Epithelial cell of esophagus (primary cell): ENCODE results near the gene HOXA5.

Source experiments
- DNase-seq: peaks from one replicate; pipeline ENCODE4 v3.0.0; 2010; ENCODE audit warnings: low read depth
- H3K4me3 ChIP-seq: 2 replicates; pipeline ENCODE4 v1.5.1; 2011; ENCODE audit warnings: mild to moderate bottlenecking, low read length, control low read depth
- TF ChIP-seq, protein P1 (sequence below): IDR thresholded peaks from 2 replicates; pipeline ENCODE4 v1.5.1; 2011; ENCODE audit warnings: low read depth, mild to moderate bottlenecking, low read length, control low read depth, inconsistent platforms; ENCODE audit not compliant: insufficient read depth; ENCODE audit errors: missing control alignments

HOXA5 gene

DNA sequence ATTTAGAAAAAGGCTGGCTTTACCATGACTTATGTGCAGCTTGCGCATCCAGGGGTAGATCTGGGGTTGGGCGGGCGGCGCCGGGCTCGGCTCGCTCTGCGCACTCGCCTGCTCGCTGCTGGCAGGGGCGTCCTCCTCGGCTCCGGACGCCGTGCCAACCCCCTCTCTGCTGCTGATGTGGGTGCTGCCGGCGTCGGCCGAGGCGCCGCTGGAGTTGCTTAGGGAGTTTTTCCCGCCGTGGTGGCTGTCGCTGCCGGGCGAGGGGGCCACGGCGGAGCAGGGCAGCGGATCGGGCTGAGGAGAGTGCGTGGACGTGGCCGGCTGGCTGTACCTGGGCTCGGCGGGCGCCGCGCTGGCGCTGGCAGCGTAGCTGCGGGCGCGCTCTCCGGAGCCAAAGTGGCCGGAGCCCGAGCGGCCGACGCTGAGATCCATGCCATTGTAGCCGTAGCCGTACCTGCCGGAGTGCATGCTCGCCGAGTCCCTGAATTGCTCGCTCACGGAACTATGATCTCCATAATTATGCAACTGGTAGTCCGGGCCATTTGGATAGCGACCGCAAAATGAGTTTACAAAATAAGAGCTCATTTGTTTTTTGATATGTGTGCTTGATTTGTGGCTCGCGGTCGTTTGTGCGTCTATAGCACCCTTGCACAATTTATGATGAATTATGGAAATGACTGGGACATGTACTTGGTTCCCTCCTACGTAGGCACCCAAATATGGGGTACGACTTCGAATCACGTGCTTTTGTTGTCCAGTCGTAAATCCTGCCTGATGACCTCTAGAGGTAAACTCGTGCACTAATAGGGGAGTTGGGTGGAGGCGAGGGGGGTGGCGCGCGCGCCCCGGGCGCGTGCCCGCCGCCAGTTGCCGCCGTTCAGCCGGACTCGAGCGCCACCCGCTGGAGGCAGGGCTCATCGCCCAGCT, at the start of gene HOXA5:
HOXA5 (minus strand) TSS at position 659 of the 927 bp plus-strand sequence; CDS start at position 585, 74 bp downstream.
- H3K4me3 ChIP-seq: peak within 1 kb of the TSS; percentile 53
- TF ChIP-seq, protein P1, sequence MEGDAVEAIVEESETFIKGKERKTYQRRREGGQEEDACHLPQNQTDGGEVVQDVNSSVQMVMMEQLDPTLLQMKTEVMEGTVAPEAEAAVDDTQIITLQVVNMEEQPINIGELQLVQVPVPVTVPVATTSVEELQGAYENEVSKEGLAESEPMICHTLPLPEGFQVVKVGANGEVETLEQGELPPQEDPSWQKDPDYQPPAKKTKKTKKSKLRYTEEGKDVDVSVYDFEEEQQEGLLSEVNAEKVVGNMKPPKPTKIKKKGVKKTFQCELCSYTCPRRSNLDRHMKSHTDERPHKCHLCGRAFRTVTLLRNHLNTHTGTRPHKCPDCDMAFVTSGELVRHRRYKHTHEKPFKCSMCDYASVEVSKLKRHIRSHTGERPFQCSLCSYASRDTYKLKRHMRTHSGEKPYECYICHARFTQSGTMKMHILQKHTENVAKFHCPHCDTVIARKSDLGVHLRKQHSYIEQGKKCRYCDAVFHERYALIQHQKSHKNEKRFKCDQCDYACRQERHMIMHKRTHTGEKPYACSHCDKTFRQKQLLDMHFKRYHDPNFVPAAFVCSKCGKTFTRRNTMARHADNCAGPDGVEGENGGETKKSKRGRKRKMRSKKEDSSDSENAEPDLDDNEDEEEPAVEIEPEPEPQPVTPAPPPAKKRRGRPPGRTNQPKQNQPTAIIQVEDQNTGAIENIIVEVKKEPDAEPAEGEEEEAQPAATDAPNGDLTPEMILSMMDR: peak; percentile 52
- DNase-seq: peak; percentile 95

DNA sequence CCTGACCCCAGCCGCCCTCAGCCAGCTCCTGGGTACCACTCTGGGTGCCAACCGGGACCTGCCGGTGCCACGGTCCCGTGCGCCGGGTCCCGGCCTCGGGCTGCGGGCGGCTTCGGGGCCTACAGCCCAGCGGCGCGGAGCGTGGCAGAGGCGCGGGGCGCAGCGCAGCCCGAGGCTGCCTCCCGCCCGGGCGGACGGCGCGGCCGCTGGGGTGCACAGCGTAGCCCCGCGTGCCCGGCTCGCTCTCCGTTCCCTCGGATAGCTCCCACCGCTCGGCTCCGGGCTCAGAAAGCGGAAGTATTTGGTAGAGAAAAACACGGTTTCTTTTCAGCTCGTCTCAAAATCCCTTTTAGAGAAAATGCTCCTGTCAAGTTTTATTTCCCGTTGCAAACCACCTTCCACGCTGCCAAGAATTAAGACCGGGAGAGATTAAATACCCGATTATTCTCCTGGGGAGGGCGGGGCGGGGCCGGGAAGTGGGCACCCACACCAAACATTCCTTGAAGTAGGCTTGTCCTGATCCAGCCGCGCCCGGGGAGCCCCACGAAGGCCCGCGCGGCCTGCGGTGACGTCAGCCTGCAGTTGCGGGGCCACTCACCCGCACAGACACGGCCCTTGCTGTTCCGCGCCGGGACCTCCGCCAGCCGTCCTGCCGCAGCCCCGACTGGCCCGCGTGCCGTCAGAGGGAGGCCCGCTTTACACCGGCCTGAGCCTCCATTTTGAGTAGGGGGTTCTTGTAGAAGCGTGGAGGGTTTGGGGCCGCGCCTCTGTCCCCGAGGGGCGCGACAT, 49.3 kb upstream of the HOXA5 start:
- no peak overlapping the region for H3K4me3 ChIP-seq
- DNase-seq: no peak
- TF ChIP-seq, protein P1: no peak

DNA sequence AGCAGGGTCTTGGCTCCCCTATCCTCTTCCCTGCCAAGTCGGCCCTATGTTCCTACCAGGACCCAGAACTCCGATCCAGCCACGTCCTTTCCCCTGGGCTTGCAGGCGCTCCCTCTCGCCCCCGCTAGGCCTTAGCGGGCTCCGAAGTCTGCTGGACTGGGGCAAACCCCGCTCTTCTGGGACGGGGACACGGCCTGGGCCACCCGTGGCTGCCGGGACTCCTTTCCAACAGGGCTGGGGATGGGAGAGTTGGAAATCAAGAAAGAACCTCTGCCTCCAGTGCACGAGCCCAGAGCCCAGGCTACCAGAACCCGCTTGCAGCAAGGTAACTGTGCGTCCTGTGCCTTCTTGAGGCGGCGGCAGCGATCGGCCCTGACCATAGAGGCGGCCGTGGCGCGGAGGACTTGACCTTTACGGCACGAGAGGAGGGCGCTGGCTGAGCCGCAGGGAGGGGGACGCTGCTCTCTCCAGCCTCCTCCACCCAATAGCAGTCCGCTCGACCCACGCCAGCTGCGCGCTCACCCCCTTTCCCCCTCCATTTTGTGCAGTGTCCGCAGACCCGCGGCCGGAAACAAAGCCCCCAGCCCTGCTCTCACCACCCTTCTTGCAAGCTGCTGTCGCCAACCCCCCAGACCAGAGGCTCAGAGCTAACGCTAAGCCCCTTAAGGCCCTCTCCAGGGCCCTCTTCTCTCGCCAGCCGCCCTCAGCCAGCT, 48.5 kb upstream of the HOXA5 start:
- TF ChIP-seq, protein P1: no peak
- DNase-seq: no peak
- no peak overlapping the region for H3K4me3 ChIP-seq

DNA sequence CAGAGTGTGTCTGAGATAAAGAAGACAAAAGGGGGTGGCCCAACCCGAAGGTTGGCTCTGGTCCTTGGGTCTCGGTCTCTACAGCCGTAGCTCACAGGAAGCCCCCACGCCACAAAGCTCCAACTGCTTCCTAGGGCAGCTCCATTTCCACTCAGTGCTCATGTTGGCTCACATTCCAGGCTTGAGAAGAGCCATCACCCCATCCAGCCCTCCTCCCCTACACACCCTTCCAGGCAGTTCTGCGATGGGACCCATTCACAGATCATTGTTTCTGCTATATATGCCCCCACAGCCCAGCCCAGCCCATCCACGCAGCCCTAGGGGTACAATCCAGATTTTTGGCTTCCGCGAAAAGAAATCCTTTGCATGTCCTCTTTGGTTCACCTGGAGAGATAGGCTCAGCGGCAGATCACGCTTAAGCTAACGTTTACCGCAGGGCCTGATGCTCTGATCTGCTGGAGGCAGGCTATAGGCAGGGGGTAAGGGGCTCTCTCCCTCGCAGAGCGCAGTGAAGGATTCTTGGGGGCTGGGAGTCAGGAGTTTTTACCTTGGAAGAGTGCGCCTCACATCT, 47.8 kb upstream of the HOXA5 start:
- TF ChIP-seq, protein P1: no peak
- no peak for DNase-seq
- H3K4me3 ChIP-seq: no peak overlapping the region

DNA sequence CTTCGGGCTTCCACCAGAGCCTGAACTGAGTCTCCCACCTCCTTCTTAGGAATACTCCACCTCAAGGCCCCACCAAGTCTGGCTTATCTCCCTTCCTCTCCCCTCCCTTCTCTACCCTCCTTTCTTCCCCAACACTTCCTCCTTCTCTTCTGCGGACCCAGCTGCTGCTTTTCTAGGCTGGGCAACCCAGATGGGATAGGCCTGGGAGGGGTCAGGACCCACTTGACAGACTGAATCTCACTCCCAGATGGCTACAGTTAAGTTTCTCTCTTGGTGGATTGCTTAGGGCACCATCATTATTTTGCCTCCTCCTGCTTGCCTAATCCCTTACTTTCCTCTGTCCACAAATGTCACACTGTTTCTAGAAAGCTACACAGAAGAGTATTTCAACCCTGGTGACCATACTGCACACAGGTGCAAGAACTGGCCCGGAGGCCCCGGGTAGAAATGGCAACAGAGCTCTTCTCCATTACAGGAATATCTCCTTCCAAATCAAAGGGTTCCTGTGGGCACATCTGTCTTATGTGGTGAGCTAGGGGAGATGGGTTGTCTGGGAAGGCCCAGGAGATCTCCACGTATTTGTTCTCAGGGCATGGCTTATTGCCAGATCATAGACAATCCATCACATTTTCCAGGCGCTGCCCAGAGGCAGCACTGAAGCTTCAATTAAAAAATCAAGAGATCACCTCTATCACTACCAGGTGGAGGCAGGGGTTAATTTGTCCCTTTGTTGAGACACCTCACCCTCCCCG, 46.7 kb upstream of the HOXA5 start:
- TF ChIP-seq, protein P1: no peak
- DNase-seq: no peak
- no peak overlapping the region for H3K4me3 ChIP-seq
